ENCODE data around the gene CCDC9. TPM values are rescaled to one million over a fixed set of nuclear protein-coding genes. Genes with fewer than 3 reads are reported as not detected.

CCDC9 gene
- total and polyA plus RNA-seq, 2 of the 8 experiments (the other 6 are each of a cell fraction or from before 2014, with no cell fraction given): 3.7 to 29.8 TPM

DNA sequence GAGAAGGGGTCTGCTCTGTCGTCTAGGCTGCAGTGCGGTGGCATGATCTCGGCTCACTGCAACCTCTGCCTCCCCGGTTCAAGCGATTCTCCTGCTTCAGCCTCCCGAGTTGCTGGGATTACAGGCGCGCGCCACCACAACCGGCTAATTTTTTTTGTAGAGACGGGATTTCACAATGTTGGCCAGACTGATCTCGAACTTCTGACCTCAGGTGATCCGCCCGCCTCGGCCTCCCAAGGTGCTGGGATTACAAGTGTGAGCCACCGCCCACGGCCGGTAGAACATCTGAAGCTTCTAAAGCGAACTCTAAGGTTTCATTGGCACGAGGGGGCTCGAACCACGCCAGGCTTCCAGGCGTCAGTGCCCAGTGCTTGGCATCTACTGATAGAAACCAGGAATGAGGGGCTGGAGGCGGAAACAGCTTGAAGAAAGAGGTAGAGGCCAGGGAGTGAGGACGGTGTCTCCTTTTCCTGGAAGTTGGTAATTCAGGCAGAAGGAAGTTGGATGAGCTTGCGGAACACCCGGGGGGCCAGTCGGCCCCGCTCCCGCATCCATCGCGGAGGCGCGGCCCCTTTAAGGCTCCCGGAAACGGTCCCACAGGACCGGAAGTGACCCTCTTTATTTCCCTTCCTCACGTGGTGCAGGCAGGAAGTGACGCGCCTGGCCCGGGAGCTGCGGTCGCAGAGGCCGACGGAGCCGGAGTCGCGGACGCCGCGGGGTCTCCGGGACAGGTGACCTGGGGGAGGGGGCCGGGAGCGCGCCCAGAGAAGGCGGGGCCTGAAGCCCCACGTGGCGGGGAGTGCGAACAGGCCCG, at the start of gene CCDC9 (continued):
- TF ChIP-seq EGR1 (IDR thresholded peaks at IDR 0.05; ENCODE audit: borderline replicate concordance, low read depth, low read length) (peak; percentile 85), GABPA (IDR thresholded peaks at IDR 0.05; ENCODE audit: borderline replicate concordance, insufficient read depth, low read length) (peak; percentile 94), TBP (IDR thresholded peaks at IDR 0.05; ENCODE audit: low read depth, low read length) (peak; percentile 82), EZH2 (IDR thresholded peaks at IDR 0.05; ENCODE audit: low read depth, low read length, severe bottlenecking) (no peak), TEAD4 (IDR thresholded peaks at IDR 0.05; ENCODE audit: low read depth, low read length) (no peak), CREB1 (IDR thresholded peaks at IDR 0.05) (peak; percentile 96), CBX8 (IDR thresholded peaks at IDR 0.05; ENCODE audit: borderline replicate concordance, low read depth, low read length) (no peak), EP300 (IDR thresholded peaks at IDR 0.05; ENCODE audit: borderline replicate concordance in 1 of 2, low read depth in 2 of 2, low read length in 2 of 2) (peak in 1 of 2 experiments; percentile 81; a peak in 2 of 3 replicates), POLR2AphosphoS5 (IDR thresholded peaks at IDR 0.05; ENCODE audit: low read depth, low read length) (peak; percentile 53), CEBPB (IDR thresholded peaks at IDR 0.05; ENCODE audit: low read depth, low read length) (no peak), JUN (IDR thresholded peaks at IDR 0.05; ENCODE audit: low read depth, low read length) (no peak), SRF (IDR thresholded peaks at IDR 0.05; ENCODE audit: low read depth, low read length) (no peak), POLR2A (IDR thresholded peaks at IDR 0.05; ENCODE audit: control extremely low read depth in 1 of 2, low read depth in 2 of 2, low read length in 2 of 2) (peak; percentile 63 to 81), CBX5 (IDR thresholded peaks at IDR 0.05; ENCODE audit: low read depth, low read length) (no peak), JUND (IDR thresholded peaks at IDR 0.05; ENCODE audit: low read length) (no peak)
- TF ChIP-seq, protein P1, sequence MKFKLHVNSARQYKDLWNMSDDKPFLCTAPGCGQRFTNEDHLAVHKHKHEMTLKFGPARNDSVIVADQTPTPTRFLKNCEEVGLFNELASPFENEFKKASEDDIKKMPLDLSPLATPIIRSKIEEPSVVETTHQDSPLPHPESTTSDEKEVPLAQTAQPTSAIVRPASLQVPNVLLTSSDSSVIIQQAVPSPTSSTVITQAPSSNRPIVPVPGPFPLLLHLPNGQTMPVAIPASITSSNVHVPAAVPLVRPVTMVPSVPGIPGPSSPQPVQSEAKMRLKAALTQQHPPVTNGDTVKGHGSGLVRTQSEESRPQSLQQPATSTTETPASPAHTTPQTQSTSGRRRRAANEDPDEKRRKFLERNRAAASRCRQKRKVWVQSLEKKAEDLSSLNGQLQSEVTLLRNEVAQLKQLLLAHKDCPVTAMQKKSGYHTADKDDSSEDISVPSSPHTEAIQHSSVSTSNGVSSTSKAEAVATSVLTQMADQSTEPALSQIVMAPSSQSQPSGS (IDR thresholded peaks at IDR 0.05; ENCODE audit: low read length): no peak
- TF ChIP-seq, protein P2, sequence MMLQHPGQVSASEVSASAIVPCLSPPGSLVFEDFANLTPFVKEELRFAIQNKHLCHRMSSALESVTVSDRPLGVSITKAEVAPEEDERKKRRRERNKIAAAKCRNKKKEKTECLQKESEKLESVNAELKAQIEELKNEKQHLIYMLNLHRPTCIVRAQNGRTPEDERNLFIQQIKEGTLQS (IDR thresholded peaks at IDR 0.05; ENCODE audit: insufficient read depth, low read depth, low read length): peak; percentile 86
- TF ChIP-seq, protein P3, sequence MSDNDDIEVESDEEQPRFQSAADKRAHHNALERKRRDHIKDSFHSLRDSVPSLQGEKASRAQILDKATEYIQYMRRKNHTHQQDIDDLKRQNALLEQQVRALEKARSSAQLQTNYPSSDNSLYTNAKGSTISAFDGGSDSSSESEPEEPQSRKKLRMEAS (IDR thresholded peaks at IDR 0.05): peak; percentile 88
- TF ChIP-seq, protein P4, sequence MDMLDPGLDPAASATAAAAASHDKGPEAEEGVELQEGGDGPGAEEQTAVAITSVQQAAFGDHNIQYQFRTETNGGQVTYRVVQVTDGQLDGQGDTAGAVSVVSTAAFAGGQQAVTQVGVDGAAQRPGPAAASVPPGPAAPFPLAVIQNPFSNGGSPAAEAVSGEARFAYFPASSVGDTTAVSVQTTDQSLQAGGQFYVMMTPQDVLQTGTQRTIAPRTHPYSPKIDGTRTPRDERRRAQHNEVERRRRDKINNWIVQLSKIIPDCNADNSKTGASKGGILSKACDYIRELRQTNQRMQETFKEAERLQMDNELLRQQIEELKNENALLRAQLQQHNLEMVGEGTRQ (IDR thresholded peaks at IDR 0.05; ENCODE audit: low read length): peak; percentile 96

Data from H1 (cell line).